GM19452 (cell line): Measurements from ENCODE around the gene SZRD1.

Source experiments
- ATAC-seq: cut with Tn5 transposase; IDR thresholded peaks from one replicate; pipeline ENCODE4 v1.9.1; 2021; ENCODE audit not compliant: unreplicated experiment

SZRD1 gene

DNA sequence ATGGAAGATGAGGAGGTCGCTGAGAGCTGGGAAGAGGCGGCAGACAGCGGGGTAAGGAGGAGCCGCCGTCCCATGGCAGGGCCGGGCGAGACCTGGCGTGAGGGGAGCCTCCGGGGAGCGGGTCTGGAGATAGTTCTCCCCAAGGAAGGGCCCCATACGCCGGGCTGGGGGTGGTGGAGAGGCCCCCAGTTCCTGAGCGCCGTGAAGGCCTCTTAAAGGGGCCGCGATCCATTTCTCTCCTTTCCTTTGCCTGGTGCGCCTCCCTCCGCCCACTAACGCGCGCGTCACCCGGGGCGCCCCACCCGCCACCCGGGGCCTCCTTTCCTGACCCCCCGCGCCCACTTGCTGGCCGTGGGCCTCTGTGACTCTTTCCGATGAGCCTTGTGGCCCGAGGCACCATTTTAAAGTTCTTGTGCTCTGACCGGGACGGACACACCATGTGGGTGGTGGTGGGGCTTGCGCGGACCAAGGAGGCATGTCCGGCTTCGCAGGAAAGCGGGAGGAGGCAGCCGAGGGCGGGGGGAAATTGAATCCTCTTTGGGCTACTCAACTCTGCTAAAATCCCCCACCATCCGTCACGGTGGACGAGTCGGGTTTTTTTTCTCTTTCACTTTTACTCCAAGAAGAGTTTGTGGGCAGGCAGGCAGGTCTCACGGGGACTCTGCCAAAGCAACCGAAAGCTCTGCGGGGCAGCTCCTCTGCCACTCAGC, 371 bp downstream of the SZRD1 start:
- peak; percentile 57 for ATAC-seq

DNA sequence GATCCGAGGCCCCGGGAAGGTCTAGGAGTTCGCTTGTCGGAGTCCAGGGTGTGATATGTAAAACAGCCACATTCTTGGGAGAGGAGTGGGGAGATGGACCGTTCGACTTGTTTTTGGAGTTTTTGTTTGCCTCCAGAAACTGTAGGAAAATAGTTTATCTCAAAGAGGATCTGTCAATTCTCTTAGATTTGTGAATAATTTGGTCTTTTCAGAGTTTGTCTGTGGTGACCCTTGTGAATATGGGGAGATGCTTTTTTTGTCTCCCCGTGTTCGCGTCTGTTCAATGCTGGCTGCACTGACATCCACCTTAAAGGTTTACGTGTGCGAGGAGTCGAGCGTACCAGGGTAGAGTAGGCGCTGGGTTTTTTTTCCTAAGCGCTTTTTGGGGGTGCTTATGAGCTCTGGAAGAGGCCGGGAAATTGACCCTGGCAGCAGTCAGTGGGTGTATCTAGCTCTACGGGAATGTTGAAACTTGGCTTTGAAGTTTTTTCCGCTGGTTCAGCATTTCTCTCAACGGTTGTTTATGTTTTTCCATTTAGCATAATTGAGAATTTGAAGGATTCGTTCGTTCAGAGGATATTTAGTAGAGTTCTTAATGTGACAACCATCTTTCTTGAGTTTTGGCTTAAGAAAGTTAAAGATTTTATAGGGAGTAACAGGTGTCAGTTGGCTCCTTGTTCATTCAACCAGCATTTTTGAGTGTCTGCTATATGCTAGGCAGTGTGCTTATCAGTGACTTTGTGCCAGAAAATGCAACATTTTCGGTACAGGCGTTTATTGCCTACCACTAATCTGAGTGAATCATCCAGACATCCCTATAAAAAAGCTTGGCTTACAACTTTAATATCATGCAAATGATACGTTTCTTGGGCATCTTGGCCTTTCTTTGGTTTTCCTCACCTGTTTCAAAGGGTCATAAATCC, 1.2 kb downstream of the SZRD1 start:
- peak; percentile 4 for ATAC-seq

DNA sequence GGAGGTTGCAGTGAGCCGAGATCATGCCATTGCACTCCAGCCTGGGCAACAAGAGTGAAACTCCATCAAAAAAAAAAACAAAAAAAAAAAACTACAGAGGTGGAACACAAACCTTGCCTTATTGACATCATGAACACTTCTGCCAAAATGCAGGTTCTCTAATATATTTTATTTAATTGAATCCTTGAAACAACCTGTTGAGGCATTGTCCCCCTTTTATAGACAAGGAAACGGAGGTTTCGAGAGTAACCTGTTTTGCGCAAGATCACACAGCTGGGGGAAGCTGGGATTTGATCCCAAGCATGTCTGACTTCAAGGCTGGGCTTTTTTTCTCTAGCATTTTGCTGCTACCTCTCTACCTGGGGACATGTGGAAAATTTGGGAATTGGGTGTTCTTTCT, 2.8 kb downstream of the SZRD1 start:
- no peak for ATAC-seq

DNA sequence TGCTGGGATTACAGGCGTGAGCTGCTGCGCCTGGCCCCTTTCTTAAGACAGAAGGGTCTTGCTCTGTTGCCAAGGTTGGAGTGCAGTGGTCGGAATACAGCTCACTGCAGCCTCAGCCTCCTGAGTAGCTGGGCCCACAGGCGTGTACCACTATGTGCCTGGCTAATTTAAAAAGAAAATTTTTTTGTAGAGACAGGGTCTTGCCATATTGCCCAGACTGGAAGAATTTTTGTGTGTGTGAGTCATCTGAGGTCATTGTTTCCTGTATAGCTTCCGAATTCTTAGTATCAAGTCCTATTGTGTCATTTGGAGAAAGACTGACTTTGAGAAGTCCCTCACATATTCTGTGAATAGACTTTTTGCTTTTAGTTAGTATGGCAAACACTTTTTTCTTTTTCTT, 4.7 kb downstream of the SZRD1 start:
- ATAC-seq, result no peak

DNA sequence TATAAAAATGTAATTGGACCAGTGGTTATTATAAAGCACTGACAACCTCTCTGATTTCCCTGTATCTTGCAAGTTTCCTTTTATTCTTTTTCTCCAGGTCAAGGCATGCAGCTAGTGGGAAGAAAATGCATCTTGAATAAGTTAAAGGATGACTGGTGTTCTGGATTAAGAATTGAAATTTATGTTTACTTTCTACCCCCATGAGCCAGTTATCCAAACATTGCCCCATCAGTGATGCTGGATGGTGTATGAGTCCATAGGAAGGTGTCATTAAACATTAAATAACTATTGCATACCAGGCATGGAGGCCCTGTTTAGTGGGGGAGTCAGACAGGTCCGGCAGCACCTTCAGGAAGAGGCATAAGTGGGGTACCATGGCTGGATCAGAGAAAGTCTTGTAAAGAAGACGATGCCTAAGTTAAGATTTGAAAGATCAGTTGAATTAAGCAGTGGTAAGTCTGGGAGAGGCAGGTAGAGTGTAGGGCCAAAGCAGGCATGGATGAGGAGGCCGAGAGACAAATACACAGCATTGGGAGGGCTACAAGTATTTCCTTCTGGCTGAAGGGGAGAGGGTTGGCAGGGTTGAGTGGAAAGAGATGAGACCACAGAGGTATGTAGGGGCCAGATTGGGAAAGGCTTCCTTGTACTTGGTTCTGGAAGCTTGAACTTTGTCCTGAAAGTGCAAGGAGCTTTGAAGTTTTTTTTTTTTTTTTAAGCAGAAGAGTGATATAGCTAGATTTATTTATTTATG, 5.7 kb downstream of the SZRD1 start:
- no peak for ATAC-seq

DNA sequence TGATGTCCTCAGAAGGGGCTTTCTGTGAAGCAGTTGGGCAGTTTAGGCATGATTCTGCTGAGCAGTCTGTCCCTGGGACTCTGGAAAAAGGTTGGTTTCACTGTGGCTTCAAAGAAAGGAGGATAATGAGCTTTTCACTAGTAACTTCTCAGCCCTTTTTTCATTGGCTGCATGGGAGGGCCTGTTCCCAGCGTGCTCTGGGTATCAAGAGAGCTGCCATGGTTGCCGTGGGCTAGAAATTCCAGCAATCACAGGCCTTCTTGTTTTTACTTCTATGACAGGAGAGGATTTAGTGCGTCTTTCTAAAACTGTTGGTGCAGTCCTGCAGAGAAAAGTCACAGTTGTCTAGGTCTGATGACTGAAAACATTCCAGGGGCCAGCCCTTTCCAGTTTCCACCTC, 7.2 kb downstream of the SZRD1 start:
- no peak for ATAC-seq

DNA sequence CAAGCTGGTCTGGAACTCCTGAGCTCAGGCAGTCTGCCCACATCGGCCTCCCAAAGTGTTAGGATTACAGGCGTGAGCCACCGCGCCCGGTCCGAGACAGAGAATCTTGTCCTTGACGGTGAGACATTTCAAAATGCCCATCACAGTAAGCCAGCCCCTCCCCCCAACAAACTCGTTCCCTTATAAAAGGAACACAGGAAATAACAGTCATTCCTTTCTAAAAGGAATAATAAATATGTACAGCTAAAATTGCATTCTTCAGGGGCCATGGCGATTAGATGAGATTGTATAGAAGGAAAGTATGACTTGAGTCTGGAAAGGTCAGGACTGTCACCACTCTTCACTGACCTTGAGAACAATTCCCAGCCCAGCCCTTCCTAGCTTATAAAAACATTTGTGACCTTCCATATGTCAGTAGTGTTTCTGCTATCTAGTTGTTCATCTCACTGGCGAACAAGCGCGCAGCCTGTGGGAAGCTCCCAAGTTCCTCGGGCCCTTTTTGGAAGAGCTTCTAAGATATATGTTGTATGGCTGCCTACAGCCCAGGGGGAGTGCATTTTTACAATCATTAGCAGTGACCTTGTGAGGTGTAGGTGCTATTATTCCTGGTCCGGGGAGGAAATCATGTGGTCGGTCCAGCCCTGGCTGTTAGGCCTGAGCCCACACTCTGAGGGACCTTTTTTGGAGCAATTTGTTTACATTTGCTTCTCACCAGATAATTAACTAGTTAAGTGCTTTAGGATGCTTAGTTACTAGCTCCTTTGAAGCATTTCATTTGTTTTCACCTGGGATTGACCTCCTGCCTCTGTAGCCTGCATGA, 8.7 kb downstream of the SZRD1 start:
- no peak for ATAC-seq

DNA sequence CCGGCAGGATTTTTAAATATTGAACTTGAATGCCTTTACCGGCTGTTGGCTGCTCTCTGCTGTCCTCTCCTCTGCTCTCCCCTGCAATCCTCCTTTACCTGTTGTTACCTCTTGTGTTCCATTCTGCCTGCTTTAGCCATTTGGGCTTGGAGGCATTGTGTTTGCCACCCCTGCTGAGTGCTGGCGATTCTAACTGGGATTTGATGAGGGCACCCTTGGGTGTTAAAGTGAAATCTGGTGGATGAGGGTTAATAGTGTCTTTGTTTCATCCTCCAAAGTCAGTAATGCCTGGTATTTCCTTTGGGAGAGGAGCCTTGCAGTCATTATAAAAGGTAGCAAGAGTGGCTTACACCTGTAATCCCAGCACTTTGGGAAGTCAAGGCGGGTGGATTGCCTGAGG, 9.9 kb downstream of the SZRD1 start:
- no peak for ATAC-seq

DNA sequence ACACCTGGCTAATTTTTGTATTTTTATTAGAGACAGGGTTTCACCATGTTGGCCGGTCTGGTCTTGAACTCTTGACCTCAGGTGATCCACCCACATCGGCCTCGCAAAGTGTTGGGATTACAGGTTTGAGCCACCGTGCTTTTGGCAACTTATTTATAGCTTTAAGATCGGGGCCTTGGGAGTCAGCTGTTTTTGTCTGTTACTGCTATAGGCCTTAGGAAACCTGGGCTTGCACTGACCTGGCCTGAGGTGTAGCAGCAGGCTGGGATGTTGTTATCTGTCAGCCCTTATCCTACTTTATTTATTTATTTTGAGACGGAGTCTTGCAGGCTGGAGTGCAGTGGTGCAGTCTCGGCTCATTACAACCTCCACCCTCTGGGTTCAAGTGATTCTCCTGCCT, 11.4 kb downstream of the SZRD1 start:
- no peak for ATAC-seq

DNA sequence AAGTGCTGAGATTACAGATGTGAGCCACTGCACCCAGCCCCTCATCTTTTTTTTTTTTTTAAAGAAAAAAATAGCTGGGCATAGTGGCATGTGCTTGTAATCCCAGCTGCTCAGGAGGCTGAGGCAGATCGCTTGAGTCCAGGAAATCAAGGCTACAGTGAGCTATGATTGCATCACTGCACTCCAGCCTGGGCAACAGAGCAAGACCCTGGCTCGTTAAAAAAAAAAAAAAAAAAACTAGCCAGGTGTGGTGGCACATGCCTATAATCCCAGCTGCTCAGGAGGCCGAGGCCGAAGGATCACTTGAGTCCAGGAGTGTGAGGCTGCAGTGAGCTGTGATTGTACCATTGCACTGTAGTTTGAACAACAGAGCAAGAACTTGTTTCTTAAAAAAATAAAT, 13.8 kb downstream of the SZRD1 start:
- ATAC-seq, result no peak

DNA sequence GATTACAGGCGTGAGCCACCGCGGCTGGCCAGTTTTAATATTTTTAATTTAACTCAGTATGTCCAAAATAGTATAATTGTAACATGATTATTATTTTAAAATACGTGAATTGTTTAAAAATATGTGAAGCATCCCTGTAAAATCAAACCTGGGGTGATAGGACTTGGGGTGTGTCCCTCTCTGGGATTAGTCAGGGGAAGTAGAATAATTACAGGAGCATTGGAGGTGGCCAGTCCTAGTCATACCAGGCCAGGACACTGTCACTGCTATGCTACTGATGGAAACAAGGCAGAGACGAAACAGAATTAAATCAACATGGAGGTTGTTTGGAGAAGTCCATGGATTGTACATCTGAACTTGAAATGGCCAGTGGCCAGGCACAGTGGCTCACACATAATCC, 16.8 kb downstream of the SZRD1 start:
- ATAC-seq, result no peak

DNA sequence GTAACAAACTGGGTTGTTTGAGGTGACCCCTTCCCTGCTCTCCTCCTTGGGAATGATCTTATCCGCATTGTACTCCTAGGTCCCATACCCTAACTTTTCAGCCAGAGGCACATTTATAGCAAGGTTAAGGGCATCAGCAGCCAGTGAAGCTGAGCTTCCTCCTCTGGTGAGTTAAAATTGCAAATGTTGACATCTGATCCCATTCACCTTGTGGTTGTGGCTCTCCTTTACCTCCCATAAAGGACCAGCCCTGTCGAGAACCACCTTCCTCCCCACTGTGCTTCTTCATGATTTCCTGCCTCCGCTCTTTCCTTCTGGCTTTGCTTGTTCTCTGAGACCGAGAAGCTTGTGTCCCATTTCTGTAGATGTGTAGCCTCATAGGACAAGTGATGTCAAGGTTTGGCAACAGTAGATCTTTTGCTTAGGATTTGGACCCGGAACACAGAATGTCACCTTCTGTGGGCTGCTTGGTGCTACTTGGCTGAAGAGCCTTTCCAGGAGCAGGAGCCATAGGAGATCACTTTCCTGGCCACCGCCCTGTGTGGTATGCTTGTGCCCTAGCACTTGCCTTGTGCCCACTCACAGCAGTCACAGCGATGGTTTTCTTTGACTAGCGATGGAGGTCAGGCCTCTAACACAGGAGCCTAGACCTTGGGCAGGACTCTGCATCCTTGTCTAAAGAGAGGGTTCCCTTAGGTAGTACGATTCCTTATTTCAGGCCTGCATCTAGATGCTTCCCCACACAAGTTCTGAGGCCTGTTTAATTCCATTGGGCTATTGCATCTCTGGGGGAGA, 18.8 kb downstream of the SZRD1 start:
- ATAC-seq, result no peak

DNA sequence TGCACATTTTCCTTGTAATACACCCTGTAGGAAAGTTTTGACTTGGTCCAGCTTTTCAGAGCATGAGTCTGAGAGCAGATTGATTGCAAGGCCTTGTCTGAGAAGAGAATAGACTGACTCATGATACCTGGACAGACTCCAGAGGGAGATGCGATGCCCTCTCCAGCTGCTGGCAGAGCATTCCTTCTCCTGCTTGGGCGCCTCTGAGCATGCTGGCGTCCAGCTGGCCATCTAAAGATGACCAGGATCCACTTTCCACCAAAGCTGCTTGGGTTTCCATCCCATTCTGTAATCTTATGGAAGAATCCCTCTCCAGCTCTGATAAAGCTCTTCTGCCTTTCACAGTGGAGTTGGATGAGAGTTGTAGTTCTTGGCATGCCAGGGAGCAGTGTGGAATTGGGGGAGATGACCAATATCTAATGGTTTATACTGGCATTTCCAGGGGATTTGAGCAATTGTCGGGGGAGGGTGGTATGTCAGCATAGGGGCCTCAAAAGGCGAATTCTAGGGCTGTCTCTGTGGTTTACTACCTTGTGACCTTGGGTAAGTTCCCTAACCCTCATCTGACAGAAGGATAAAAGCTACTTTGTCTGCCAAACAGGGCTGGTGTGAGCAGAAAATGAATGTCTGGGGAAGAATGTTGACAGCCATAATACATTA, 19.5 kb downstream of the SZRD1 start:
- no peak for ATAC-seq

DNA sequence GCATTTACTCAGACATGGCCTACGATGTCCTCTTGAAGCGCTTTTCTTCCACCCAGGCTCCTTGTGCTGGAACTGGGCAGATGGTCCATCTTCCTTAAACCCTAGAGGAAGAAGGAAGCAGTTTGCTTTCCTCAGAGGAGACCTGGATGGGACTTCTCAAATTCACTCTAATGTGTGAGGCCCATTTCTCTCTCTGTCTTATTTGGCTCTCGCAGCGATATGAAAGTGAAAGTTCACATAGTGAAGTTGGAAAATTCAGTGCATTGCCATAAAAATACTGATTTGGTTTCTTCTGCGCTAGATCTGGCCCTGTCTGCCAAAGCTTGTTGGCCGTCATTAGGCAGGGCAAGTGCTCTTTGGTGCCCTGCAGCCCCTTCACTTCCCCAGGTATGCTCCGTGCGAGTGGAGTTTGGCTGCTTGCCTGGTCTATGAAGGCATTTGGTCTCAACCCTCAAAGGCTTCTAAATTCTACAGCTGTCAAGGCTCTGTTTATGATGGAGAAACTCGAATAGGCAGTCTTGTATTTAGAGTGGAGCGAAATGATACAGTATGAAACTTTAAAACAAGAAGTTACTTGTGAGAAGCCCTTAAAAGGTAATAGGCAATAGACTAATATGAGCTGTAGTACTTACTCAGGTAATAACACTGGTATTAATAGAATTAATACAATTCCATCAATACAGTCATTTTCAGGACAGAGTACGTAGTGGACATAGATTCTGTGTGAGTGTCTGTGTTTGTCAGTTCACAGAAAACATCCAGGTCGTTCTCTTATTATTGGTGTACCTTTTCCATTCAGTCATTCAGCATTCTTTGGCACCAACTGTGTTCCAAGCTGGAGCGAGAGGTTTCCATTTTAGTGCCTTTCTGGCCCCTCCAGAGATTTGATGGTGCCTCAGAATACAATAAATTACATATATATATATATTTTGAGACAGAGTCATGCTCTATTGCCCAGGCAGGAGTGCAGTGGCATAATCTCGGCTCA, 20.5 kb downstream of the SZRD1 start:
- ATAC-seq, result no peak

DNA sequence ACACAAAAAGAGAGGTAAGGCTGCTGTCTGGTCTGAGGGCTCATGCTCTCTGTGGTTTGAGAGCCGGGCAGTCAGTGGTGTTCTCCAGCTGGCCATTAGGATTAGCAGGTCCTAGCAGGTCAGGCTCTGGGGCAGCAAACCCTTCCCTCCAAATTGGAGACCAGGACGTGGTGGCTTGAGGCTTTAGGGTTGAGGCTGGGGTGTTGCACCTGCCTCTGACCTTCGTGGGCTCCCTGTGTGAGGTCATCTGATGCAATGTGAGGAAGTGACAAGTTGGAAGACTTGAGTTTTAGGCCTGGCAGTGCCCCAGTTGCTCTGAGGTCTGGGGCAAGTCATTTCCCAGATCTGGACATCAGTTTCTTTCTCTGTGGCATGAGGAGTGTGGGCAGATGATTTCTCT, 24.4 kb downstream of the SZRD1 start:
- ATAC-seq, result no peak

DNA sequence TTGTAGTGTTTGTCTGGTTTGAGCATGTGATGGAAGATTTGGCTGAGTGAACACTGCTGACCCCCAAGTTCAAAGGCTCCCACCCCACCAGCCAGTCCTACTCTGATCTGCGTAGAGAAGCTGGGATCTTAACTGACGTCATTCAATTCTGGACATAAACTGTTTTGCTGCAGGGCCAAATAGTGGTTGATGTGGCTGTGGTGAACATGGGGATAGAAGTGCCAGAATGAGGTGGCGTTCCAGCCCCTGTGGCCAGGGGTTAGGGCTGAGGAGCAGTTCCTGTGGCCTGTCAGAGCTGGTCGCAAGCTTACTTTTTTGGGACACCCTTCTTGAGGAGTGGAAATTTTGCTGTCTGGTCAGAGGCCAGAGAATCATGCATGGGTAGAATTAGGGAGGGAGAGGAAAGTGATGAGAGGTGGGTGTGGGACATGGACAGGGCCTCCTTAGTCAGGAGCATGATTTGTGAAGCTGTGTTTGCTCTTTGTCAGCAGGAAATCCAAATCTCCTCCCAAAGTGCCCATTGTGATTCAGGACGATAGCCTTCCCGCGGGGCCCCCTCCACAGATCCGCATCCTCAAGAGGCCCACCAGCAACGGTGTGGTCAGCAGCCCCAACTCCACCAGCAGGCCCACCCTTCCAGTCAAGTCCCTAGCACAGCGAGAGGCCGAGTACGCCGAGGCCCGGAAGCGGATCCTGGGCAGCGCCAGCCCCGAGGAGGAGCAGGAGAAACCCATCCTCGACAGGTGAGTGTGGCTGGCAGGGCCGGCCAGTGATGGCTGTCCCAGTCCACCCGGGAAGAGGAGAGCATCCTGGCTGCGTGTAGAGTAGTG, 25.9 kb downstream of the SZRD1 start:
- ATAC-seq, result no peak
